ENCODE measurements around the gene CAMTA1.

Gene CAMTA1

DNA sequence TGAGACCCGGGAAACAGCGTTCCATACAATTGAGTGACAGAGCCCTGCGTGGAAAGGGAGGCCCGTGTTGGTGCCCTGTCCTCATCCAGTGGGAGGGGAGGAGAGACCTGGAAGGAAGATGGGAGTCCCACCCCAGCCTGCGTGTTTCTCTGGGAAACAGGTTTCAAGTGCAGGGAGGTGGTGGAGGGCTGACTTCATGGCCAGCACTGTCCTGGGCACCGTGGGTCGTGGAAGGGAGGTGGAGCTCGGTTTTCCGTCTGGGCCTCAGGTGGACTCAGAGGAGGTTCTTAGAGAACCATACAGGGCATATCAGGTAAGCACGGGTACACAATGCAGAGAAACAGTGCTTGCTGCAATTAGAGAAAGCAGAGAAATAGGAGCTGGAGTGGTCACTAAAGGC is 222.6 kb downstream of the CAMTA1 start:
- DNase-seq (ENCODE audit: insufficient read length, low spot score) (no peak), FAIRE-seq (no peak)
- TF ChIP-seq, protein P1, sequence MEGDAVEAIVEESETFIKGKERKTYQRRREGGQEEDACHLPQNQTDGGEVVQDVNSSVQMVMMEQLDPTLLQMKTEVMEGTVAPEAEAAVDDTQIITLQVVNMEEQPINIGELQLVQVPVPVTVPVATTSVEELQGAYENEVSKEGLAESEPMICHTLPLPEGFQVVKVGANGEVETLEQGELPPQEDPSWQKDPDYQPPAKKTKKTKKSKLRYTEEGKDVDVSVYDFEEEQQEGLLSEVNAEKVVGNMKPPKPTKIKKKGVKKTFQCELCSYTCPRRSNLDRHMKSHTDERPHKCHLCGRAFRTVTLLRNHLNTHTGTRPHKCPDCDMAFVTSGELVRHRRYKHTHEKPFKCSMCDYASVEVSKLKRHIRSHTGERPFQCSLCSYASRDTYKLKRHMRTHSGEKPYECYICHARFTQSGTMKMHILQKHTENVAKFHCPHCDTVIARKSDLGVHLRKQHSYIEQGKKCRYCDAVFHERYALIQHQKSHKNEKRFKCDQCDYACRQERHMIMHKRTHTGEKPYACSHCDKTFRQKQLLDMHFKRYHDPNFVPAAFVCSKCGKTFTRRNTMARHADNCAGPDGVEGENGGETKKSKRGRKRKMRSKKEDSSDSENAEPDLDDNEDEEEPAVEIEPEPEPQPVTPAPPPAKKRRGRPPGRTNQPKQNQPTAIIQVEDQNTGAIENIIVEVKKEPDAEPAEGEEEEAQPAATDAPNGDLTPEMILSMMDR (IDR thresholded peaks at IDR 0.05; ENCODE audit: insufficient read depth, missing control alignments): no peak

DNA sequence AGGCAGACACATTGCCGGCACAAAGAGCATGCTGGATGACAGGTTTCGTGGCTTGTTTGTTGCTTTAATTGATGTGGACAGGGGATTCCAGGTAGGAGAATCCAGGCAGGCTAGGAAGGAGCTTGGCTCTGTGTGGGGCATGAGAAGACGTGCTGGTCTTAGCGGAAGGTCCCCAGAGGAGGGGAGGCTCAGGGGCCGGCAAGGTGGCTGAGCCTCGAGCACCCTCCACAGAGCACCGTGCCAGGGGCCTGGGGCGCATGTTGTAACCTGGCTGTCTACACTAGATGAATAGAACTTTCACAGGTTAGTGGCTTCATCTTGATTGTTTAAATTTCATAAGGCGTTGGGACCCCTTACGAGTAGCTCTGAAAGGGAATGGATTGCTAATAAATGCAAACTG is 223.1 kb downstream of the CAMTA1 start:
- FAIRE-seq: no peak

DNA sequence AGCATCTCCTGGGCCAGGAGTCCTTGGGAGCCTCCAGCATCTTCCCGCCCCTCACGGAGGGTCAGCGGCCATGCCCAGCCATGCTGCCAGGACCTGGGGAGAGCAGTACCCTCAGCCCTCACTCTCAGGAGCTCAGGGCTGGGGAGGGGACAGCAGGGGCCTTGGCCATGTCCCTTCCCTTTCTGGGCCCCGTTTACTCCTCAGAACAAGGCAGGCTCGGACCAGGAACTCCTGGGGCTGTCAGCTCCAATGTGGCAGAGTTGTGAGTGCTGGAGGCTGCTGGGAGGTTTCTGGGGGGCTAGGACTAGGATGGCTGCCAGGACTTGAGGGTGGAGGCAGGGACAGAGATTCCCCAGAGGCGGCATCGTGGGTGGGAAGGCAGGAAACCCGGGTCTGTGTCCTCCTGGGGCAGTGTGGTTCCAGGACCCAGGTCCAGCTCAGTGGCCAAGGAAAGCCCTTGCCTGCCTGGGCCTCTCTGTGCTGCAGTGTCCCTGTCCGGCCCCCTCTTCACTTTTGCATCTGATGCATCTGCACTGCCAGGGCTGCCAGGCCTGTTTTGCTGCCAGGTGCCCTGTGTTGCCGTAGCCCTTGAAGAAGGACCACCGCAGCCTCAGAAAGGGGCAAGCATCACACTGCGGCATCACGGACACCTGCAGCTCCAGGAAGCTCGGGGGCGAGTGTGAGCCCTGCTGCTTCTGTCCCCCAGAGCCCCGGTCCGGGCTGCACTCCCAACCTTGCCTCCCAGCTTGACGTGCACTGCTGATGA is 223.9 kb downstream of the CAMTA1 start:
- FAIRE-seq: no peak
- no peak for DNase-seq (ENCODE audit: insufficient read length, low spot score)
- TF ChIP-seq, protein P1 (IDR thresholded peaks at IDR 0.05; ENCODE audit: insufficient read depth, missing control alignments): no peak

More for the DNA sequence above, 223.1 kb downstream of the CAMTA1 start:
- TF ChIP-seq, protein P1 (IDR thresholded peaks at IDR 0.05; ENCODE audit: insufficient read depth, missing control alignments): no peak
- no peak for DNase-seq (ENCODE audit: insufficient read length, low spot score)

DNA sequence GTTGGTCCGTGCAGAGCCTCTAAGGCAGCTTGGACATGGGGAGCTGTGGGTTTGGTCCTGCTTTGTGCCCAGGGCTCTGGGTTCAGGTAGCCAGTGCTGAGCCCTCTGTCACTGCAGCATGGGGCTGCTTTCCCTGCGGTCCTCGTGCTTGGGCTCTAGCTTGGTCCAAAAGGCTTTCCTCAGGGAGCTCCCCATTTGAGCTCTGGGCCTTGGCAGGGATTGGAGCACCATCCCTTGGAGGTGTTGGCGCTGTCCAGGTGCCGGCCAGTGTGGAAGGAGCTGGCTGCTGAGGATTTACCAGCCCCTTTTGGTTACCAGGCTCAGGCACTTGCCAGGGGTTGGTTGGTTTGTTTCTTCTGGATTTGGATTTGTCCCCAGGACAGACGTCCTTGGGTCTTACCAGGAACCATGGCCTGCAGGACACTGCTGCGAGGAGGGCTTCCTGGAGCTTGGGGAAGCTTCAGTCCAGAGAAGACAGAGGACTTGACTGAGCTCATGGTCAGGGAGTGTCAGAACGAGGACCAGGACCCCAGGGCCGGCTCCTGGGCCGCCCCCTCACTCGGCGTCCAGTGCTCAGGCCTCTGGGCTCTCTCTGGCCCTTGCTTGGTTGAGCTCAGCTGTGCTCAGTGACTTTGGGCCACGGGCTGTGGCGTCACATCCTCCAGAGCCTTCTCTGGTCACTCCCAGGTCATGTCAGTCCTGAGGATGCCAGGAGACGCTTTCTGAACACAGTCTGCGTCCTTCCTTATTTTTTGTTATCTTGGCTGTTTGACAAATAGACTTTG is 224.7 kb downstream of the CAMTA1 start:
- no peak for FAIRE-seq
- DNase-seq (ENCODE audit: insufficient read length, low spot score): no peak
- TF ChIP-seq, protein P1 (IDR thresholded peaks at IDR 0.05; ENCODE audit: insufficient read depth, missing control alignments): no peak

DNA sequence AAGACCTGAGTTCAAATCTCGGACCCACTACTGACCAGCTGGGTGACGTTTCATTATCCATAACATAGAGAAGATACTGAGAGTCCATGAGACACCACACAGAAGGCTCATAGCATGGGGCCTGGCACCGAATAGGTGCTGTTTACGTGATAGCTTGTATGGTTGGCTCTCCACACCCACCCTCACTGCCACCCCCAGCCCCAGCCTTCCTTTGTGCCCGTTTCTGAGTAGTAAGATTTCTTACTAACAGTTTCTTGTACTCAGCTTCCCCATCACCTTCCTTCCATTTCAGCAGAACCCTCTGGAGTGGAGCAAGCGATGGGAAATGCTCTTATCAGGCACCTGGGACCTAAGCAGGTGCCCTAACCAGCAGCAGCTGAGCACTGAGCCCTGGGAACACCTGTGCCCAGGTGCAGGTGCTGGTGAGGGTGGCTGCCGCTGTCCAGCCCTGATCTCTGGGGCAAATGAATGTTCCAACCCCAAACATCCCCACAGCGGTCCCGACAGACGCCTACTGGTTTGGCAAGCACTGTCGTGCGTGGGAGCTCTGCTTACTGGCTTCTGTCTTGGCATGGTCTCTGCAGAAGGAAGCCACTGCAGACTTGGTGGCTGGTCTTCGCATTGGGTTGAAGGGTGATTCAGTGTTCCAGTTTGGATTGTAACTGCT is 225.4 kb downstream of the CAMTA1 start:
- TF ChIP-seq, protein P1 (IDR thresholded peaks at IDR 0.05; ENCODE audit: insufficient read depth, missing control alignments): no peak
- FAIRE-seq: no peak

DNA sequence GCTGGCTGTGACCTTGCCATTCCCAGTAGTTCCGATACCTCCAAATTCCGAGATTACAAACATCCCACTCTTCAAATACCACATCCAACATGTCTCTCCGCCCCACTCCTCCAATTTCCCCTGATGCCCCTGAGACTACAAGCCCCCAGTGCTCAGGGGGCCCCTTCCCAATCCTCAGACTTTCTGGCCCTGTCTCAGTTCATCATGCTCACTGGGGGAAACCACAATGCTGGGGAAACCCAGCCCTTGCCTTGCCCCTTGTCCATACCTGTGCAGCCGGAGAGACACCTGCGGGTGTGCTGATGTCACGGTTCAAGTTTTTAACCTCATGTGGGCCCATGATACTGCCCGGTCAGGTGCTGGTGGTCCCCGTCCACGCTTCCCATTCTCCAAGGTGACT is 226.6 kb downstream of the CAMTA1 start:
- DNase-seq (ENCODE audit: insufficient read length, low spot score) (no peak), FAIRE-seq (no peak)
- TF ChIP-seq, protein P1 (IDR thresholded peaks at IDR 0.05; ENCODE audit: insufficient read depth, missing control alignments): no peak

More for the DNA sequence above, 225.4 kb downstream of the CAMTA1 start:
- DNase-seq (ENCODE audit: insufficient read length, low spot score): no peak
